Epidermal melanocyte (primary cell): ENCODE results near the gene SLX9.

Experiments
- DNase-seq: peaks from one replicate; pipeline ENCODE4 v3.0.0; 2011; ENCODE audit warnings: low spot score; ENCODE audit not compliant: insufficient read length

SLX9 gene

GRCh38 chr21:44989537-44989886 lies 49.7 kb downstream of the SLX9 start:
- no peak for DNase-seq

DNA sequence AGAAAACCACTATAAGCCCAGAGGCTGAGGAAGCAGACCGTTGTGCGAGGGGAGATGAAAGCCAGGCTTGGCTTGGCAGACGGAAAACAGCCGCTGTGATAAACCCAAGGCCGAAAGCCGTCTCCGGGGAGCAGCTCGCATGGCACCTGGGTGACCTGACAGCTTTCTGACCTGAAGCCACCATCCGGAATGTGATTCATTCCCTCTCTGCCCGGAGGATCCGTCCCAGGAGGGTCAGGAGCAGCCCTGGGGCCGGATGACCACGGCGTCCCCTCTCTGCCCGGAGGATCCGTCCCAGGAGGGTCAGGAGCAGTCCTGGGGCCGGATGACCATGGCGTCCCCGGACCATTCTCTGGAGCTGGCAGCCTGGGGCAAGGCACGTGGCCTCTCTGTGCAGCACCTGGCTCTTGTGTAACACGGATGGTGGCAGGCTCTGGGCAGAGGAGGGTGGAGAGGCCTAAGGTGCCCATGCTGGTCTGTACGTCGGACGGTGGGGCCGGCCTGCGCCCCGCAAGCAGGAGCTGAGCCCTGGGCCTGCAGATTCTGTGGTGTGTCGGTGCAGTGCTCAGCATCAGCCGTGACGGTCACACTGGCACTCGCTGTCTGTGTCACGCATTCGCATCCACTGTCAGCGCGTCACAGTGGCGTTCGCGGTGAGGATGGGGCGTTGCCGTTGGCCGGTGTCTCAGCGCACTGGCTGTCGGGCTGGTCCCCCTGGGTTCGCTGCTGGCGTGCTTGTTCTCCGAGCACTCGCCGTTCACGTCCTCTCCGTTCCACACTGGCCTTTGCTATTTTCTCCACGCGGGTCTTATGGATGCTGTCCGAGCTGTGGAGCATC lies 50.3 kb downstream of the SLX9 start:
- DNase-seq, result no peak

DNA sequence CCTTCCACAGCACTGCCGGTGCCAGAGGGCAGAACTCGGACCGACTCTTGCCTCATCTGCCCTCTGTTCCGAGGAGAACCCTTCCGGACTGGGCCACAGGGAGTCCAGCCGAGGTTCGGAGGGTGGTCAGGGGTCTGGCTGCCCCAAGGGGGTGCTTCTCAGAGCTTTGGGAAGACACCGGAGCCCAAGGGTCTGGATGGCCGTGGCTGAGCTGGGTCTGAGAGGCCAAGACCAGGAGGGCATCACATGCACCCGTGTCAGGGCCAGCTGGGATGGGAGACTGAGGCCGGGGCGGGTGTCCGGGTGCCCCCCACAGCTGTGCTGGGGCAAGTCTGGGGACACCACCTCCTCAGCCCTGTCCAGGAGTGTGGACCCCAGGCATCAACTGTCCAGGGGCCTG lies 51.1 kb downstream of the SLX9 start:
- no peak for DNase-seq

DNA sequence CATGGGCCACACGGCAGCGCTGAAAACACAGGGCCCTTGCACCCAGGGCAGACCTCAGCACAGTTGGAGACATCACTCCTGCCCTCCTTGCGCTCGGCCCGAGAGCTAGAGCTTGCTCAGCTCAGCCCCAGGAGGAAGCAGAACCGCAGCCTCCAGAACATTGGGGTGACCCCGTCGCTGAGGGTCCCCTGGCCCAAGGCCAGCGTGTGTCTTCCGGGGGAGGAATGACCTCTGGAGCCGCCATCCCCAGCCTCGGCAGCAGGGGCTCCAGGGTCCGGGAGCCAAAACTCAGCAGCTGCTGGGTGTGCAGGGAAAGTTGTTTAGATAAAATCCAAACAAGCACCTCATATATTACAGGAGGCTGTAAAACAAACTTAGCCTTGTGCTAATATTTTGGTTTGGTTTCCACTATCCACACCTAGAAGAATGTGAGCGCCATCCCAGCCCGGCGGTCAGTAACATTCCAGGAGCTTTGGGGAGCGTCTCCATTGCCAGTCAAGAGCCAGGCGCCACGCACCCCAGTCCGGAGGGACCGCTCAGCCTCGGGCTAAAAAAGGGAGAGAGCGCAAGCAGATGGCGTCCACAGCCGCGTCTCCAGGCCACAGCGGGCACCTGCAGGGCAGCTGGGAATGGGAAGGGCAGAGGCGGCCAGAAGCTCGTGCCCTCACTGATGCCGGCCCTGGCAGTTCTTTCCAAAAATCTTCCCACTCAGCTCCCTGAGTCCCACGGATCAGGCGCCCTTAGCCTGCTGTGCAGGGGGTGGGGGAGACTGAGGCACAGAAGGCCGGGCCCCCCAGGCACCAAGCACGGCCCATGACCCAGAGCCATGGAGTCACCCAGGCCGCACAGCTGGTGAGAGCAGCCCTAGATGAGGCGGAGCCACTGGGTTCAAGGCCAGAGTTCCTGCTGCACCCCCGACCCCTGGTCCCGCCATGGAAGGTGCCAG lies 52.0 kb downstream of the SLX9 start:
- no peak for DNase-seq

DNA sequence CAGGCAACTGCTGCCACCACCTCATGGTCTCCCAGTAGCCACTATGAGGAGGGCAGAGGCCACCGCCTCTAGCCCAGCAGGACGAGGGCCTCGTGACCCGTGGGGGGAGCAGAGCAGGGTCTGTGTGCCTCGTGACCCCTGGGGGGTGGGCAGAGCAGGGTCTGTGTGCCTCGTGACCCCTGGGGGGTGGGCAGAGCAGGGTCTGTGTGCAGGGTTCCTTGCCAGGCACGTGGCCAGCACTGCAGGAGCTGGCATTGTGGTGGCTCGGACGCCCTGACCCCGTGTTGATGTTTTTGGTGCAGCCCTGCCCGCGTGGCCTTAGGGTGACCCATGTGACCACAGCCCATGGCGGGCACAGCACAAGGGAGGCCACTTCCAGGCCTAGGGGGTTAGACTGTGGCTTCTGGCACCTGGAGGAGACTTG lies 52.8 kb downstream of the SLX9 start:
- DNase-seq, result no peak

DNA sequence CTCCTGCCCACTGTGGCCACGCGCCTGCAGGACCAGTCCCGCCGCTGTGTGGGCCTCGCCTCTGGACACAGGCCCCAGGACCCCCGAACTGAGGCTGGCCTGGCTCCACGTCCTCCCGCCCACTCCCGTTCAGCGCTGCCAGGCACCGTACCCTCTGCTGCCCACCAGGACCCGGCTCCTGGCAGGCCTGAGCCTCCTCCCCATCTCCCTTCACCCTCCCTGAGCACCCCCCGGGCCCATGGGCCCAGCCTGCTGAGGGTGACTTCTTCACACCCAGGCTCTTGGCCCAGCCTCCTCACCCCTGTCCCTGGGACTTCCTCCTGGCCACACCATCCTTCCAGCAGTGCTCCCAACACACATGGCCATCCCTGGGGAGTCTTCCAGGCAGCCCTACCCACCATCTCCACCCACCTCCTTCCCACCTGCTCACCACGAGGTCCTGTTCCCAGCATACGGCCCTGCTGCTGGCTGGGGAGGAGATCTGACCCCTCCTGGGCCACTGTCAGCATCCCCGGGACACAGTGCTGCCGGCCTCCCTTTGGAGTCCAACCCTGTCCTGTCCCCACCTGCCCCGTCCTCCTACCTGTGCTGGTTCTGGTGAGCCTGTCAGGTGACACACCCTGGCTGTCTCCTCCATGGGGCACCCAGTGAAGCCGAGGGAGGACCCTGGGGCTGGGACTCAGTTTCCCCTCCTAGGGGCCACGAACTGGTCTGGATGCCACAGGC lies 53.7 kb downstream of the SLX9 start:
- DNase-seq, result no peak

GRCh38 chr21:44994047-44994694 lies 54.3 kb downstream of the SLX9 start:
- DNase-seq, result no peak

DNA sequence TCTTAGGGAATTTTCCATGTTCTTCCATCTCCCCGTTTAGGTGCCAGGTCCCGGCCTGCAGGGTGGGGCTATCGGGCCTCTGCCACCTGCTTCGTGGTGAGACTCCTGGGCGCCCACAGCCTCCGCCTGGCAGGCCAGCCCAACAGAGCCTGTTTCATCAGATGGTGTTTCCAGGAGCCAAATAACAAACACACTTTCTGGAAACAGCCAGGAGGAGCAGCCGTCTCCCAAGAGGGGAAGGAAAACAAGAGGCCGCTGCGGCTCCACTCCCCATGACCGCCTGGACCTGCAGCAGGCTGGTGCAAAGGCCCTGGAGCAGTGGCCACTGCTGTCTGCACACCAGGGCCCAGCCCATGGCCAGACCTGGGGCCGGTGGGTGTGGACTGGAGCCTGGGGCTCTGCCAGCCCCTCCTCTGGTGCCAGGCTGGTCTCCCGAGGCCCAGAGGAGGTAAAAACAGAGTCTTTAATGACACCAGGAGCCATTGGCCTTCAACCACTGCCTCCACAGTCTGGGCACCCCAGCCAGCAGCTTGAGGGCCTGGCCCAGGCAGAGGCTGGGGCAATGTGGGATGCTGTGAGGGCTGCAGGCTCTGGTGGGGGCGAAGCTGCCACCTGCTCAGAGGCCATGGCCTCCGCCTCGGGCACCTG lies 55.0 kb downstream of the SLX9 start:
- no peak for DNase-seq

DNA sequence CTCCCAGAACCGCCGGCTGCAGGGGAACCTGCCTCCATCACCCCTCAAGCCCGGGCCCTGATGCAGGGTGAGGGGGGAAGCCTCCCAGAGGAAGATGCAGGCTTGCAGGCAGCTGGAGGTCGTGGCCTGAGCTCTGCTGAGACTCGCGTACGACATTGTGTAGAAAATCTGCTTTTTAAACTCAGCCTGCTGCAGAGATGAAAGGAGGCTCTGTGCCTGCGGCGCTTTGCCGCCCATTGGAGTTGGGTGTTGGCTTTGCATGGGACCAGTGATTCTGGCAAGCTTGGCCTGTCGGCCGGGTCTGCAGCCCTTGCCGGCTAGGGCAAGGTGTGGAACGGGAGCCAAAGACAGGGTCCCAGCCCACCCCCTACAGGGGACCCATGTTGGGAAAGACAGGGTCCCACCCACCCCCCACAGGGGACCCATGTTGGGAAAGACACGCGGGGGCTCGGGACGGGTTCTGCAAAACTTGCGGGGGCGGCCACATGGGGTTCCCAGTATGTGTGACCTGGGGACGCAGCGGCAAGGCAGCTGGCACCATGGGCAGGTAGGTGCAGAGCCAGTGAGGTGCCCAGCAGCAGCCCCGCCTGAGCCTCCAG lies 55.6 kb downstream of the SLX9 start:
- no peak for DNase-seq

DNA sequence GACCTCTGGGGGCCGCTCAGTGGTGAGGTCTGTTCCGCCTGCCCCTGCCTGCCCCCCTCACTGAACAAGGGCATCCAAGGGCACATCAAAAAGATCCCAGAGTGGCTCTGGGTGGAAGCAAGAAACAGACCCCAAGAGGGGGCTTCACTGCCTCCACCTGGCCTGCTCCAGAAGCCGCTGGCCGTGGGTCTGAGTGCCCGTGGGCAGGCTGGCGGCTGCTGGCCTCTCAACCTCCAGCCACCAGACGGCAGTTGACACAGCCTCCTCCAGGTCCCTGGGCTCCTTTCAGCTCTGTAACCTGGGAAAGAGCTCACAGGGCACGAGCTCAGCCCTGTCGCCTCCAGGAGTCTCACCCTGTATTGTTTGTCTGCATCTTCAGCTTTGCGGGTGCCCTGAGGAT lies 56.3 kb downstream of the SLX9 start:
- DNase-seq, result no peak

- DNase-seq, result no peak
Observed at GRCh38 chr21:44996501-44996921, 56.7 kb downstream of the SLX9 start.

- no peak for DNase-seq
Observed at GRCh38 chr21:44996983-44997936, 57.4 kb downstream of the SLX9 start.

- no peak for DNase-seq
Observed at GRCh38 chr21:44998086-44998620, 58.3 kb downstream of the SLX9 start.

- no peak for DNase-seq
Observed at GRCh38 chr21:44998621-44999427, 59.0 kb downstream of the SLX9 start.

- no peak for DNase-seq
Observed at GRCh38 chr21:44999428-44999971, 59.7 kb downstream of the SLX9 start.

GRCh38 chr21:44999972-45000636 lies 60.3 kb downstream of the SLX9 start:
- no peak for DNase-seq

GRCh38 chr21:45000637-45001133 lies 60.9 kb downstream of the SLX9 start:
- no peak for DNase-seq
